ENCODE results near the gene SUPT5H.

Gene SUPT5H

GRCh38 chr19:39409208-39410016 is 36.0 kb upstream of the SUPT5H start:
- DNase-seq: peak; percentile 97

DNA sequence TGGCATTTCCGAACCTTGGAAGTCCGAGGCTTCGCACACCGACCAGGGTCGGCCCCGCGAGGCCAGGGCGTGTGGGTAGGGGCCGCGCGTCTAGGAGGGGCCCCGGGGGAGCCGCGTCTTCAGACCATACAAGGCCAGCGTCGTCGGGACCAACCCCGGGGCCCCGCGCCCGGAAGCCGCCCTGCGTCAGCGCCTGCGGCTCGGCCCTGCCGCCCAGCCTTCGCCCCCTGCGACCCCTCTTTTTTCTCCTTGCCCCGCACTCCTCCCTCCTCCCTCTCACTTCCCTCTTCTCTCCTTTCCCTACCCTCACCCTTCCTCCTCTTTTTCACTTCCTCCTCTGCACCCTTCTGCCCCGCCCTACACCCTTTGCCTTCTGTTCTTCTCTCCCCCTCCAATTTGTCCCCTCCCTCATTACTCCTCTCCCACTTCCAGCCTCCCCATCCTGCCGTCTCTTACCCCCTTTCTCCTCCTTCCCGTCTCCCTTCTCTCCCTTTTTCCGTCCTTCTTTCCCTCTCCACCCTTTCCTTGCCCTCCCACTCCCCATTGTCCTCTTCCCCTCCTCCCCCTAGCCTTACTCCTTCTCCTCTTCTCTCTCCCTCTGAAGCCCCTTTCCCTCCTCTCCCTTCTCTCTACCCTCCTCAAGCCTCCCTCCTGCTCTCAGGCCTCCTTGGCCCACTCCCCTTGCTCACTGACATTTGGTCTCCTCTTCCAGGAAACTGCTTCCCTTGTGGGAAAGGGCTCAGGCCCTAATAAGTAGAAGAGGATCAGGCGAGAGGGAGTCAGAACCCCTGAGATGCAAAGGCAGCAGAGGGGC is 35.2 kb upstream of the SUPT5H start:
- peak; percentile 66 for DNase-seq

GRCh38 chr19:39410831-39411080 is 34.6 kb upstream of the SUPT5H start:
- DNase-seq: no peak

GRCh38 chr19:39411081-39411831 is 34.1 kb upstream of the SUPT5H start:
- no peak for DNase-seq

DNA sequence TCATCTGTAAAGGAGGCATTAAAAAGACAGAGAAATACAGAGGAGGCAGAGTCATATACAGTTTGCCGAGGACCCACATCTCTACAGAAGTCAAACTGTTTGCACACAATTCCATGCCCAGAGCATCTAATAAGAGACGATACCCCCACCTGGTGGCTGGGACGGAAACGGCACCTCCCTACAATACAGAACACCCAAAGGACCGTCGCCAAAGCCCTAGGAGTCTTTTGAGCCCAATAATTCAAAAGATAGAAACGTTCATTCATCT is 33.6 kb upstream of the SUPT5H start:
- DNase-seq: peak; percentile 96

- peak; percentile 99 for DNase-seq
Measured at GRCh38 chr19:39412100-39412866, 33.1 kb upstream of the SUPT5H start, which contains the start of gene PLEKHG2. PLEKHG2 (plus strand) TSS chr19:39412669; CDS start chr19:39414087, 1,418 bp downstream.

DNA sequence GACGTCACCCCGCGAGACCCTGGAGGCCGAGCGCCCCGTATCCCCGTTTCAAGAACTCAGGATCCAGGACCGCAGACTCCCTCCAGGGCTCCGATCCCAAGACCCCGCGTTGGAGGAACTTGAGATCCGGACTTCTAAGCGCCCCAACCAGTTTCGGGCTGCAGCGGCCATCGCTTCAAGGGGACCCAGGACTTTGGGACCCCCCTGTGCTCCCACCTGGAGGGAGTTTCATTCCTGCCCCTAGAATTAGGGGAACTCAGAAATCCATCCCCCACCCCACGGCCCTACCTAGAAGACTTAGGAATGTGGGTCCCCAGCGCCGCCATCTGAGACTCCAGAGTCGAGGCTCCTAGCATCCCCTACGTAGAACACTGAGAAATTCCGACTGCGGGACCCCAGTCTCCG is 32.5 kb upstream of the SUPT5H start:
- no peak for DNase-seq

DNA sequence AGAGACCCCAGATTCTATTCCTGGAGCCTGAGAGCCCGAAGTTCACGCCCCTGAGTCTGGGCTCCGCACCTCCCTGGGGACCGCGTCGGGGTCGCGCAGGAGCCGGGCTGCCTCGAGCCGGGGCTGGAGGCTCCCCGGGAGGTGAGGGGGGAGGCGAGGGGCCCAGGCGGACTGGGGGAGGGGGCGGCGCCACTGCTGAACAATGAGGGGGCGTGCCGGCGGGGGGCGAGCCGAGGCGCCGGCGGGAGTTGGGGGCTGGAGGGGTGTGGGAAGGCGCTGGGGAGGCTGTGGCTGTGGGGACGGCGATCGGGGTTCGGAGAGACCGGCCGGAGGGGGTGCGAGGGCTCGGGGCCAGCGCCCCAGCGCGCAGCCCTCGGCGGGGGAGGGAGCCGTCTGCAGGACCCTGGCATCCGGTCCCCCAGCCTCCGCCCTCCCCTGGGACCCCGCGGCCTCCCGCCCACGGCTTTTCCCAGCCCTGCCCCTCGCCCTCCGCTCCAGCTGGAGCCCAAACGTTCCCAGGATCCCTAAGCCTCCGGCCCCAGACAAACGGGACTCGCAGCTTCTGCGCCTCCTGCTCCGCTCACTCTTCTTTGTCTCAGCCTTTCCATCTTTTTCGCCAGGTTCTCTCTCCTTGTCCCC is 32.0 kb upstream of the SUPT5H start:
- peak; percentile 57 for DNase-seq

GRCh38 chr19:39413911-39414608 is 31.3 kb upstream of the SUPT5H start:
- DNase-seq: no peak

- DNase-seq: no peak
Measured at GRCh38 chr19:39415111-39416046, 30.0 kb upstream of the SUPT5H start.

GRCh38 chr19:39416152-39417120 is 28.9 kb upstream of the SUPT5H start:
- no peak for DNase-seq

DNA sequence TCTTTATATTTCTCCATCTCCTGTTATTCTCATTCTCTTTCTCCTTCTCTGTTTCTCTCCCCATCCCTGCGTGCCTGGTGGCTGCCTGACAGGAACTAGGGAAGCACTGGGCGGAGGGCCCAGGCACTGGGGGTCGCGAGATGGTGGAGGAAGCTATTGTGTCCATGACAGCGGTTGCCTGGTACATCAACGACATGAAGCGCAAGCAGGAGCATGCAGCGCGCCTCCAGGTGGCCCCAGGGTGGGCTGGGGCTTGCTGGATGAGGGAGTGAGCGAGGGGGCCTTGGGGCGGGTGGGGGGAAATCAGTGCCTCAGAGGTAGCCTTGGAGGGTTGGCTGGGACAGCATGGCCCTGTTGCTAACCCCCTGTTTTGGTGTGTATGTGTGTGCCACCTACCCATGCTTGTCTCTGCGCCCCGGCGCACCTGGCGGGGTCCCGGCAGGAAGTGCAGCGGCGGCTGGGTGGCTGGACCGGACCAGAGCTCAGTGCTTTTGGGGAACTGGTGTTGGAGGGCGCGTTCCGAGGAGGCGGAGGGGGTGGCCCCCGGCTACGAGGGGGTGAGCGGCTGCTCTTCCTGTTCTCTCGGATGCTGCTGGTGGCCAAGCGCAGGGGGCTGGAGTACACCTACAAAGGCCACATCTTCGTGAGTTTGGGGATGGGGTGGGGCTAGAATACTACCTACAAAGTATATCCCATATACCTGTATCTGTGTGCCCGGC is 27.8 kb upstream of the SUPT5H start:
- no peak for DNase-seq

- no peak for DNase-seq
Measured at GRCh38 chr19:39419003-39419402, 26.4 kb upstream of the SUPT5H start.

GRCh38 chr19:39420769-39421168 is 24.6 kb upstream of the SUPT5H start:
- no peak for DNase-seq

DNA sequence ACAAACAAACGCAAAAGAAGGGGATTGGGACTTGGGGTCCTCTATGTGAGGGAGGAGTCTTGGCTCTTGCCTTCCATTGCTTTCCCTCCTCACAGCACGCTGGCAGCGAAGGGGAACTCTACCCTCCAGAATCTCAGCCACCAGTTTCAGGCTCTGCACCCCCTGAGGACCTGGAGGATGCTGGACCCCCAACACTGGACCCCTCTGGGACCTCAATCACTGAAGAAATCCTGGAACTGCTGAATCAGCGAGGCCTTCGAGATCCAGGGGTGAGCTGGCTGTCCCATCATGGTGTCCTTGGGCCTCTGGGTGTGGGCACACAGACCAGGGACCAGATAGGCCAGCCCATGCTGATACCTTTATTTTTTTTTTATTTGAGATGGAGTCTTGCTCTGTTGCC is 23.4 kb upstream of the SUPT5H start:
- DNase-seq: no peak

DNA sequence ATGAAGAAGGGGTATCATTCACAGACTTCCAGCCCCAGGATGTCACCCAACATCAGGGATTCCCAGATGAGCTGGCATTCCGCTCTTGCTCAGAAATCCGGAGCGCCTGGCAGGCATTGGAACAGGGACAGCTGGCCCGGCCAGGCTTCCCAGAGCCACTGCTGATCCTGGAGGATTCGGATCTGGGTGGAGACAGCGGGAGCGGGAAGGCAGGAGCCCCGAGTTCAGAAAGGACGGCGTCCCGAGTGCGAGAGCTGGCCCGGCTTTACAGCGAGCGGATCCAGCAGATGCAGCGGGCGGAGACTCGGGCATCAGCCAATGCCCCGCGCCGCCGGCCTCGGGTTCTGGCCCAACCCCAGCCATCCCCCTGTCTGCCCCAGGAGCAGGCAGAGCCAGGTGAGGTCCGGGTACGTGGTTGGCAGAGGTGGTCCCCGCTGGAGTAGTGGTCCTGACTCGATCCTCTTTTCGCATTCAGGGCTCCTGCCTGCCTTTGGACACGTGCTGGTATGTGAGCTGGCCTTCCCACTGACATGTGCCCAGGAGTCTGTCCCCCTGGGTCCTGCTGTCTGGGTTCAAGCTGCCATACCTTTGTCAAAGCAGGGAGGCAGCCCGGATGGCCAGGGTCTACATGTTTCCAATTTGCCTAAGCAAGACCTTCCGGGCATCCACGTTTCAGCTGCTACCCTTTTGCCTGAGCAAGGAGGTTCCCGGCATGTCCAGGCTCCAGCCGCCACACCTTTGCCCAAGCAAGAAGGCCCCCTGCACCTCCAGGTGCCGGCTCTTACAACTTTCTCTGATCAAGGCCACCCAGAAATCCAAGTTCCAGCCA is 21.9 kb upstream of the SUPT5H start:
- no peak for DNase-seq

GRCh38 chr19:39424934-39425333 is 20.4 kb upstream of the SUPT5H start:
- DNase-seq: no peak

GRCh38 chr19:39425744-39426143 is 19.6 kb upstream of the SUPT5H start:
- no peak for DNase-seq

All from NCI-H2171 treated with DMSO at 0.1 percent for 48 hours (cell line).